Middle frontal gyrus (tissue), 1 donor: ENCODE results near the gene LDLR.

Experiments
- DNase-seq: peaks from one replicate; pipeline ENCODE4 v3.0.0-alpha.2; 2015; ENCODE audit warnings: low spot score; ENCODE audit errors: extremely low spot score

The LDLR gene

DNA sequence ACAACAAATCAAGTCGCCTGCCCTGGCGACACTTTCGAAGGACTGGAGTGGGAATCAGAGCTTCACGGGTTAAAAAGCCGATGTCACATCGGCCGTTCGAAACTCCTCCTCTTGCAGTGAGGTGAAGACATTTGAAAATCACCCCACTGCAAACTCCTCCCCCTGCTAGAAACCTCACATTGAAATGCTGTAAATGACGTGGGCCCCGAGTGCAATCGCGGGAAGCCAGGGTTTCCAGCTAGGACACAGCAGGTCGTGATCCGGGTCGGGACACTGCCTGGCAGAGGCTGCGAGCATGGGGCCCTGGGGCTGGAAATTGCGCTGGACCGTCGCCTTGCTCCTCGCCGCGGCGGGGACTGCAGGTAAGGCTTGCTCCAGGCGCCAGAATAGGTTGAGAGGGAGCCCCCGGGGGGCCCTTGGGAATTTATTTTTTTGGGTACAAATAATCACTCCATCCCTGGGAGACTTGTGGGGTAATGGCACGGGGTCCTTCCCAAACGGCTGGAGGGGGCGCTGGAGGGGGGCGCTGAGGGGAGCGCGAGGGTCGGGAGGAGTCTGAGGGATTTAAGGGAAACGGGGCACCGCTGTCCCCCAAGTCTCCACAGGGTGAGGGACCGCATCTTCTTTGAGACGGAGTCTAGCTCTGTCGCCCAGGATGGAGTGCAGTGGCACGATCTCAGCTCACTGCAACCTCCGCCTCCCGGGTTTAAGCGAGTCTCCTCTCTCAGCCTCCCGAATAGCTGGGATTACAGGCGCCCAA lies at the start of gene LDLR:
Gene LDLR (plus strand): TSS at position 210 of the 760 bp plus-strand sequence. CDS start 86 bp downstream, at position 296.
- DNase-seq: peak; percentile 69

DNA sequence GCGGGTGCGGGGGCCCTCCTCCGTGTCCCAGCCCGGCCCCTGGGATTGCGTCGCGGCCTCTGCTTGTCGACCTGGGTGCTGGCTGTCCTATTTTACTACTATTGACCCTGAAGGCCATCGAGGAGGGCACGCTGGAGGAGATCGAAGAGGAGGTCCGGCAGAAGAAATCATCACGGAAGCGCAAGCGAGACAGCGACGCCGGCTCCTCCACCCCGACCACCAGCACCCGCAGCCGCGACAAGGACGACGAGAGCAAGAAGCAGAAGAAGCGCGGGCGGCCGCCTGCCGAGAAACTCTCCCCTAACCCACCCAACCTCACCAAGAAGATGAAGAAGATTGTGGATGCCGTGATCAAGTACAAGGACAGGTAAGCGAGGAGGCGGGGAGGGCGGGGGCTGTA lies 48.1 kb upstream of the LDLR start:
- no peak for DNase-seq

DNA sequence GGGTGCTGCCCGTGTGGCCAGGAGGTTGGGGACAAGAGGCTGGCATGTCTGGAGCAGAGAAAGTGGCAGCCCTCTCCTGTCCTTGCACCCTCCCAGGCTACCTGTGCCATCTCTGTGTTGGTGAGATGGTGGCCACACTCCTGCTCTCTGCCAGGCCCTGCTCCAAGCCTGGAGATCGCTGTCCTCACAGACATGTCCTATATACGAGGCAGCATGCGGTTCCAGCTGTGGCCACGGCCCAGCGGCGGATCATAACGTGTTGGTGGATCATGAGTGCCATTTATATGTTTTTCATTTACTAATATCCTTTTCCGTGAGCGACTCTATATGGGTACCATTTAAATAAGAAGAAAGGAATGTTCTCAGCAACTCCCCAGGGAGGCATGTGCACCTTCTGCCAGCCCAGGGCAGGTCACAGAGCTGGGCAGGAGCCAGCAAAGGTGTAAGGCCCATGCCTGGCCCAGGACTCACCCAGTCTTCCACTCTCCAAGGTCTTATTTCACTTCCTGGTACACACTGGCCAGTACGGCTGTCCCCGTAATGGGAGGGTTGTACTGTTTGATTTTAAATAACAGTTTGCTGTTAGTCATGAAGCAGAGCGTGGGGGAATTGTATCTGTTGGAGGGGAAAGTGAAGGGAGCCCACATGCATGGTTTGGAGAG lies 47.2 kb upstream of the LDLR start:
- DNase-seq: no peak

DNA sequence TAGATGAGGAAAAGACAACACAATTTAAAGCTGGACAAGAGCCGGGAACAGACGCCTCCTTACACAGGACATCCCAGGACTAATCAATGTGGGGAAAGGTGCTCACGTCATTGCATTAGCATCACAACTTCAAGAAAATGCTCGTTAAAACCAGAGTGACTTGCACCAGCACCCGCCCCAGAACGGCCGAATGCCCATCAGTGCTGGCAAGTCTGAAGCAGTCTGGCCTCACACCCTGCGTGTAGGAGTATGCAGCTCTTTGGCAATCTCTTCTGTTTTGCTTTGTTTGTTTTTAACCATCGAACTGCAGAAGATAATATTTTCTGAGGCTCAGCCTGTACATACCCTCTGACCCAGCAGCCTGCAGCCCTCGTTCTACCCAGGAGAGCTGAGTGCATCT lies 44.8 kb upstream of the LDLR start:
- no peak for DNase-seq

DNA sequence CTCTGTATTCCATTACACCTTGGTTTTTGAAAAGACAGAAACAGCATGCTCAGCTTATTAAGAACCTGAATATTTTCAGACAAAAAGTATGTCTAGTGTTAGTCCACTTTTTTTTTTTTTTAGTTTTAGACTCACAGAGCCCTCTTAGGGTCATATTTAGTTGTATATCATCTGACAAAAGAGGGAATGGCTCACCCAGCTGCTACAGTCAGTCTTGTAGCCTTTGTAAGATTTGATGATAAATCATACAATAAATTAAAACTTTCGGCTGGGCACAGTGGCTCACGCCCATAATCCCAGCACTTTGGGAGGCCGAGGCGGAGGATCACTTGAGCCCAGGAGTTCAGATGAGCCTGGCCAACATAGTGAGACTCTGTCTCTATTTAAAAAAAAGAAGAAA lies 43.7 kb upstream of the LDLR start:
- no peak for DNase-seq

DNA sequence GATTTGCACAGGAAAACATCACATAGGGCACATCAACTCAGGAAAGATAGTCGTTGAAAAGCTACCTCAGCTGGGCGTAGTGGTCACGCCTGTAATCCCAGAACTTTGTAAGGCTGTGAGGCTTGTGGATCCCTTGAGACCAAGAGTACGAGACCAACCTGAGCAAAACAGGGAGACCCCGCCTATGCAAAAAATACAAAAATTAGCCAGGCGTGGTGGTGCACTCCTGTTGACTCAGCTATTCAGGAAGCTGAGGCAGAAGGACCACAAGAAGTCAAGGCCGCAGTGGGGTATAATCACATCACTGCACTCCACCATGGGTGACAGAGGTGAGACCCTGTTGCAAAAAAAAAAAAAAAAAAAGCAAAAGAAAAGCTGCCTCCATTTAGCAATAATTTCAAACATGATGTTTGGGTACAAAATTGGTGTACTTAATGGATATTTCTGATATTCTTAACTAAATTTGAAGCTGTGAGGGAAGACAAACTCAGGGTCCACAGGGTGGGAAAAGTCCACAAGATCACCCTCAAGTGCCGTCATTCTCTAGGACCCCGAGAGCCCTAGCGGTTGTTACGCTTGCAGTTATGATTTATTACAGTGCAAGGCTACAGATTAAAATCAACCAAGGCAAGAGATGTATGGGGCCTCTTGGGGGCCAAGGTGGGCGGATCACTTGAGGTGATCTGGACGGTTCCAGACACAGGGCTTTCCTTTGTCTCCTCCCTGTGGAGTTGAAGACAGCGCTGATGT lies 42.5 kb upstream of the LDLR start:
- no peak for DNase-seq

DNA sequence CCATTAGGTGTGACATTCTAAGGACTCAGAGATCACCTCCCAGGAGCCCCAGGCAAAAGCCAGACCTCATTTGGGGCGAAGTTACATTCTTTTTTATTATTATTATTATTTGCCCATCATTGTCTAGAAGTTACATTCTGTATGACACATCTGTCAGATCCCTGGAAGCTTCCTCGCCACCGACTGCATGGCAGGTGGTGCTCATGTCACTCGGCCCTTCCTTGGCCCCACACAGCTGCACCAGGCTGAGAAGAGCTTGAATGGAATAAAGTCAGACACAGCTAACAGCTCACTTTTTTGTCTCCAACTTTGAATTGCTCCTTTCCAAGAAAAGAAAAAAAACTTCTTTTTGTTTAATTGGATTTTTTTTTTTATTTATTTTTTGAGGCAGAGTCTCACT lies 41.4 kb upstream of the LDLR start:
- DNase-seq: no peak

DNA sequence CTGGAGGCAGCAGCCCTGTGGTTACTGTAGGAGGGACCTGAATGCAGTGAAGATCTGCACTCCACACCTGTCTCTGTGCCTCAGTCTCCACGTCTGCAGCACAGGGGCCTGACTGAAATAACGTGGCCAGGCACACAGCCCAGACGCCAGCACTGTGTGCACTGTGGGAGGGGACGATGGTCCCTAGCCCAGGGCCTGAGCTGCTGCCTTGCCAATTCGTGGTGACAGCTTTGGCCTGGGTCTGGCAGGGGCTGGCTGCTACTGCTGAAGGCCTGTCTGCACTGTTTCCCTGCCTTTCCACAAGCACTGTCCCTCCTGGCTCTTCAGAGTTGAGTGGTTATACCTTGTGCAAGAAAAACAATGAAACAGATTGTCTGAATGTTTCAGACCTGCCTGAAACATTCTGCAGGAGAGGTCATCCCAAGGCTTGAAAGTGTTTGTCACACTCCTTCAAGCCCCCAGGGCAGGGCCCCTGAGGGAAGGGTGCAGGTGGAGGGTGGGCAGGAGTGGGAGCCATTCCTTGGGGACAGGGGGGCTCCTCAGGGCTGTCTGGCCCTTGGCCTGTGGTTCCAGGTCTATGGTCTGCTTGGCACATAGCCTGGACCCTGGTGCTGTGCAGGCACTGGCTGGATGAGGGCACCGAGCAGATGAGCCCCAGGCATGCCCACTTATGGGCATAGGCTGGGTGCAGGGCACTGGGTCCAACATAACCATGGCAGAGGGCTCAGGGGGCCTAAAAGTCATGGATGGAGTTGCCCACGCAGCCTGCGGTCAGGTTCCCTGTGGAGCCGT lies 38.7 kb upstream of the LDLR start:
- DNase-seq: no peak

DNA sequence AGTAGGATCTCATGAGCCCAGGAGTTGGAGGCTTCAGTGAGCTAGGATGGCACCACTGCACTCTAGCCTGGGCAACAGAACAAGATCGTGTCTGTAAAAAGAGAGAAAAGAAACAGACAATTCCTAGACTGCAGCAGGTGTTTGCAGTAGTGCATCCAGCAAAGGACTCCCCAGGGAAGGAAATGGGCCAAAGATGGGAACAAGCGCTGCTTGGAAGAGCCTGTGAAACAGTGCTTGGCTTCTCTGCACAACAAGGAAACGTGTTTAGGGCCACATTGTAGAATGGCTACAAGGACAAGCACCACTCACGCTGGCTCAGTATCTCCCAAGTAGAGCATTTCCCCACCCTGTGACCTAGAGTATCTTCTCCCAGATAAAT lies 35.5 kb upstream of the LDLR start:
- no peak for DNase-seq

DNA sequence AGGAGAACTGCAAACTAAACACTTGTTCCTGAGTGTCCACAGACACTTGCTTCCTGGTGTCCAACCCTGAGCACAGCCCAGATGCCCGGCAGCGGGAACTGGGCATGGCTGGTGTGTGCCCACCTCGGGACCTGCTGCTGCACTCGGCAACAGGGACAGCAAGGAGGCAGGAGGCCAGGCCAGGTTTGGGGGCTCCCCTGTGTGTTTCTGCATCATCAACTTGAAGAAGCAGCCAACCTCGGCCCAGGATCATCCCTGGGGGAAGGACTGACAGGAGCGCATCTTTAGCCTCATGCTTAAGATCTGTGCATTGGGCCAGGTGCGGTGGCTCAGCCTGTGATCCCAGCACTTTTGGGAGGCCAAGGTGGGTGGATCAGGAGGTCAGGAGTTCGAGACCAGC lies 35.1 kb upstream of the LDLR start:
- no peak for DNase-seq

DNA sequence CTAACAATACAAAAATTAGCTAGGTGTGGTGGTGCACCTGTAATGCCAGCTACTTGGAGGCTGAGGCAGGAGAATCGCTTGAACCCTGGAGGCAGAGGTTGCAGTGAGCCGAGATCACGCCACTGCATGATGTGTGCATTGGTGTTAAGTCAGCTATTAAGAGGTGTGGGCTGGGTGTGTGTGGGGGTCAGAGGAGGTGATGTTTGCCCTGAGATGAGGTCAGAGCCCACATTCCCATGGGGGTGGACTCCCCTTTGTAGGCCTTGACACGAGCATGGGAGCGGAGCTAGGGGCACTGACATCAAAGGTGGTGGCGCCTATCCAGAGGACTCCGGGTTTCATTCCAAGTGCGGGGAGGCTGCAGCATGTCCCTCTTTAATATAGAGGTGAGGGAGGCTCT lies 34.6 kb upstream of the LDLR start:
- no peak for DNase-seq

DNA sequence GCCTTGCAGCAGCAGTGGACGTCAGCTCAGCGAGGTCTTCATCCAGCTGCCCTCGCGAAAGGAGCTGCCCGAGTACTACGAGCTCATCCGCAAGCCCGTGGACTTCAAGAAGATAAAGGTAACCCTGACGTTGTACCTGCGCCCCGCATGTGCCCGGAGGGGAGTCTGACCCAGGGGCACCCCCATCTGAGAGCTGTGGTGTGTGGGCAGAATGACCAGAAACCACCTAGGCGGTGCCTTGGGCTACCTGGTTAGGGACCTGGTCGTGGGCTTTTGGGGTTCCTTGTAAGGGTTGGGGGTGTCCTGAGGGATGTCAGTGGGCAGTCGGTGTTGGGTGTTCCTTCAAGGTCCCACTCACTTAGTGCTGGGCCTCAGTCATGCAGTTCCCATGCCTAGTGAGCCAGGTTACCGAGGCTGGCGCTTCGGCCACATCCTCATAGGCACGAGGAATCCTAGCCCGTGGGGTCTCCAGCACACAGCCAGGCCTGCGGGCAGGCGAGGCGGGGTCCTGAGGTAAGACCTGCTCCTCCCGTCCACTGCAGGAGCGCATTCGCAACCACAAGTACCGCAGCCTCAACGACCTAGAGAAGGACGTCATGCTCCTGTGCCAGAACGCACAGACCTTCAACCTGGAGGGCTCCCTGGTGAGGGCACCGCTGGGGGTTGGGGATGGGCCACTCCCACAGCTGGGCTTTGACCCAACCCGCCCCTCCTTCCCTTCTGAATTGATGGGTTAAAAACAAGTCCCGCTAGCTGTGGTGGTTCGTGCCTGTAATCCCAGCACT lies 30.8 kb upstream of the LDLR start:
- no peak for DNase-seq

DNA sequence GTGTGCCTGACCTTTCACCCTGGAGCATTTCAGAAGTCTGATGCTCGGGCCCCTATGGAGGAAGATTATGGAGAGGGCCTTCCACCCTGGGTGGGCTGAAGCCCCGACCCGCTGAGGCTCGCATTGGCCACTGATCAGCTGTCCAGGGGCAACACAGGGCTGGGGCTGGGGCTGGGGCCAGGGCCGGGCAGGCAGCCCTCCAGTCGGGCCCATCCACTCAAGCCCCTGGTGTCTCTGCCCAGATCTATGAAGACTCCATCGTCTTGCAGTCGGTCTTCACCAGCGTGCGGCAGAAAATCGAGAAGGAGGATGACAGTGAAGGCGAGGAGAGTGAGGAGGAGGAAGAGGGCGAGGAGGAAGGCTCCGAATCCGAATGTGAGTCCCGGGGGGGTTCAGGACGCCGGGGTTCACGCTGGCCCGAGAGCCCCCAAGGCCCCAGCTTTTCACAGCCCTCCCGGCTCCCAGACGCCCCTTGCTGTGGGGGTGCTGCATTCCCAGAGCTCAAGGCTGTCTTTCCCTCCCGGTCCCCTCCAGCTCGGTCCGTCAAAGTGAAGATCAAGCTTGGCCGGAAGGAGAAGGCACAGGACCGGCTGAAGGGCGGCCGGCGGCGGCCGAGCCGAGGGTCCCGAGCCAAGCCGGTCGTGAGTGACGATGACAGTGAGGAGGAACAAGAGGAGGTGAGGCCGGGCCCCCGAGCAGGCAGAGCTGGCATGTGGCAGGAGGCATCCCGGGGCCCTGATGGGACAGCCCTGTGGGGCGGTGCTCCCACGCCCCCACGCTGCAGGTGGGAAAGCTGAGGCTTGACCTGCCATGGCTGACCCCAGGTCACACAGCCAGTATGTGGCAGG lies 29.5 kb upstream of the LDLR start:
- no peak for DNase-seq

DNA sequence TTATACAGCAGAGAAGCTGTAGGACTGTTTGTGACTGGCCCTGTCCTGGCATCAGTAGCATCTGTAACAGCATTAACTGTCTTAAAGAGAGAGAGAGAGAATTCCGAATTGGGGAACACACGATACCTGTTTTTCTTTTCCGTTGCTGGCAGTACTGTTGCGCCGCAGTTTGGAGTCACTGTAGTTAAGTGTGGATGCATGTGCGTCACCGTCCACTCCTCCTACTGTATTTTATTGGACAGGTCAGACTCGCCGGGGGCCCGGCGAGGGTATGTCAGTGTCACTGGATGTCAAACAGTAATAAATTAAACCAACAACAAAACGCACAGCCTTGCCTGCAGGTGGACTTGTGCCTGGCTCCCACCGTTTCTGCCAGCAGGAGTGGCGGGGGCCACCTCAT lies 27.3 kb upstream of the LDLR start:
- DNase-seq: no peak

DNA sequence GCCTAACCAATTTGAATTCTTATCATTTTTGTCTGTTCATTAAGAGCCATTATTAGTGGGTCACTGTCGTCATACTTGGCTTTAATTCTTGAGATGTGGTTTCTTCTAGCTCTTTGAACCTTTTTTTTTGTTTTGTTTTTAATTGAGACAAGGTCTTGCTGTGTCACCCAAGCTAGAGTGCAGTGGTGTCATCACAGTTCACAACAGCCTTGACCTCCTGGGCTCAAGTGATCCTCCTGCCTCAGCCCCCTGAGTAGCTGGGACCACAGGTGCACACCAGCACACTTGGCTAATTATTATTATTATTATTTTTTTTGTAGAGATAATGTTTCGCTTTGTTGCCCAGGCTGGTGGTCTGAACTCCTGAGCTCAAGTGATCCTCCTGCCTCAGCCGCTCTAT lies 25.8 kb upstream of the LDLR start:
- no peak for DNase-seq

DNA sequence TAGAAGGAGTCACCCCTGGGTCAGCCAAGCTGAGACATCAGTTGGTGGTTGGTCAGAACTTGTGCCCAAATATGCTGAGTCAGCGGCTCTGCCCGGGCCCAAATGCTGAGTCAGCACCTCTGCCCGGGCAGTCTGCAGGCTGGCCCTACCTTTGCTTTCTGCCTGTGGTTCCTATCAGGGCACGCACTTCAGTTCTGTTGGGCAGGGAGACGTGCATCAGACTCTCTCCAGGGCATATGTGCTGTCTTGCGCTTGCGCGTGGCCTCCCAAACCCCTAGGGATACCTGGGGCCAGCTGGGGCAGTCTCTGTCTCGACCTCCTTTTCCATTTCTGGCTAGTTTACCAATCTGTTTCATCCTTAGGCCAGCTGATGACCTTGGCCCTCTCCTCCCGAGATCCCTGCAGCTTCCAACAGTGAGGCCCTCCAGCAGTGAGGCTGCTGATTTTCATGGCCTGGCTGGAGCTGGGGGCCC lies 24.4 kb upstream of the LDLR start:
- no peak for DNase-seq

DNA sequence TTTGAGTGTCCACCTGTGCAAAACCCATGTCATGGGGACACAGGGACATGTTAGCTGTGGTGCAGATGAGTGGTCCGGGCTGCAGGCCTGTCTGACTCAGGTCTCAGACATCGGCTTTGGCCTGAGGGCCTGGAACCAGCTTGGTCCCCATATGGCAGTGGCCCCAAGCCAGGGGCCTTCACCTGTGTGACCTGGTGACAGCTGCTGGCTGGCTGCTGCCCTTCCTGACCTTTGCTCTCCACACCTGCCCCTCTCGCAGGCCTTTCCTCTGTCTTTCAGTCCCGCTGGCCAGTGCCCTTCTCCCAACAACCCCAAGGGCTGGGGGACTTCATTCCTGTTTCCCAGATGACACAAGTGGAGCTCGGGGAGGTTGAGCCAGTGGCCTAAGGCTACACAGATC lies 22.9 kb upstream of the LDLR start:
- no peak for DNase-seq

DNA sequence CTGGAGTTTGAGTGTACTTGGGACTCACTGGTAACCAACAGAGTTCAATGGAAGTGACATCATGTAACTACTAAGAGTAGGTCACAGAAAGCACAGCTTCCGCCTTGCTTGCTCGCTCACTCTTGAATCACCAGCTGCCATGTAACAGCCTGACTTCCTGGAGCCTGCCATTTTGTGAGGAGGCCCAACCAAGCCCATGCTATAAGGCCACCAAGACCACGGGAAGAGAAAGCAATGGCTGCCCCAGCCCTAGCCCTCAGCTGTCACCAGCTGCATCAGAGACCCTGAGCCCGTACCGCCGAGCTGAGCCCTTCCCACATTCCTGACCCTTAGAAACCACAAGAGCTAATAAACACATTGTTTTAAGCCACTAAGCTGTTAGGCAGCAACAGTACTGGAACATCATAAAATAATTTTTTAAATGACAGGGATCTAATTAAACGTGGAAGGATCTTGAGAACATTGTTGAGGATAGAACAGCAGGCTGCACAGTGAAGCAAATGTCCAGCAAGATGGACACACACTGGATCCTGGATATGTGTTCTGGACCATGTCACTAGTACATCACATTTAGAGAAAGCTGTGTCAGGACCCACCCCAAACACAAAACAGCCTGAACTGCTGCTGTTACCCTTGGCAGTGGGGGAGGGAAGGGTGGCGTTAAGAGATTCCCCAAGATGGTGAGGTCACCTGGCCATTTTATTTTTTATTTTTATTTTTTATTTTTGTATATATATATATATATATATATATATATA lies 21.7 kb upstream of the LDLR start:
- no peak for DNase-seq

DNA sequence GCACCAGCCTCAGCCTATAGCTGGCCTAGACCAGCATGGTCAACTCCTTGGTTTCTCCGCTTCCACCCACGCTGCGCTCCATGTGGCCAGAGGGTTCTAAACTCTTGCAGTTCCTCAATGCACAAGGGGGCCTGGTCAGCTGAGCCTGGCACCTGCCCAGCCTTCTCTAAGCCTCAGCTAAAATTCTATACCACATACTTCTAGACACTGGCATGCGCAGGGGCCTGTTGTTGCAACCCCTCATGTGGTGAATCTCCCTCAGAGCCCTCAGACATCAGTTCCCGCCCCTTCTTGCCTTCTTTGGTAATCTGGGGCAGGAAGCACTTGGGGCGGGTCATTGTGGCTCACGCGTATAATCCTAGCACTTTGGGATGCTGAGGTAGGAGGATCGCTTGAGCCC lies 19.7 kb upstream of the LDLR start:
- no peak for DNase-seq
